Measurements from ENCODE around the gene CD163. TPM values are rescaled to one million over a fixed set of nuclear protein-coding genes. Genes with fewer than 3 reads are reported as not detected.
"Not testable (repeated sequence)": the region's sequence is repeated elsewhere in the genome, so short reads cannot be mapped to it uniquely, and the experiment has no call there.

The CD163 gene
- total RNA-seq, 1 donor from 2014 or later = 67.7 TPM

DNA sequence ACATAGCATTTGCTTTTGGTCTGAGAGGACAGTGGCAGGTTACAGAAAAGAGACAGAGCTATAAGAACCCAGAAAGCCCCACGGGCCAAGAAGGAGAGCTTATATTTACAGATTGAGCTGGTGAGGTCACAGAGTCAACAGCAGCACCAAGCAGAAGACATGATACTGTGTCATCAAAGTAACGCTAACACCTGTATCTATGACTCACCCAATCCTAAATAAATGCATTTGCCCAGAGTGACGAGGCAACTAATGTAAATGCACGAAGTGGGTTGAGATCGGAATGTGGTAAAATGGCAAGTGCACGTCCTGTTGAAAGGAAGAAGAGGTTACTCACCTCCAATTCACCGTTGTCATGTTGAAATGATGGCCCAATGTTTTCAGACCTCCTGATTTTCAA, 52.9 kb downstream of the CD163 start:
- DNase-seq (ENCODE audit: low spot score) = no peak

DNA sequence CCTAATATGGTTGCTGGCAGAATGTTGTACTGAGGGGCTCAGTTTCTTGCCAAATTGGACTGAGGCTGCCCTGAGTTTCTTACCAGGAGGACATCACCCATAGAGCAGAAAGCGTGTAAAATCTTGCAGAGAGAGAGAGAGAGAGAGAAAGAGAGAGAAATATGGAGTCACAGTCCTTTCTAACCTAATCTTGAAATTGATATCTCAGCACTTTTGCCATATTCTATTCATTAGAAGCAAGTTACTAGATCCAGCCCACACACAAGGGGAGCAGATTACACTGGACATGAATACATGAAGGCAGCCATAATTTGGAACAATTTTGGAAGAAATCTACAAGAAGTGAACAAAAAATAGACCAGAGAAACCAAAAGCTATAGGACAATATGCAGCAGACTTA, 55.5 kb downstream of the CD163 start:
- DNase-seq (ENCODE audit: low spot score) = no peak

DNA sequence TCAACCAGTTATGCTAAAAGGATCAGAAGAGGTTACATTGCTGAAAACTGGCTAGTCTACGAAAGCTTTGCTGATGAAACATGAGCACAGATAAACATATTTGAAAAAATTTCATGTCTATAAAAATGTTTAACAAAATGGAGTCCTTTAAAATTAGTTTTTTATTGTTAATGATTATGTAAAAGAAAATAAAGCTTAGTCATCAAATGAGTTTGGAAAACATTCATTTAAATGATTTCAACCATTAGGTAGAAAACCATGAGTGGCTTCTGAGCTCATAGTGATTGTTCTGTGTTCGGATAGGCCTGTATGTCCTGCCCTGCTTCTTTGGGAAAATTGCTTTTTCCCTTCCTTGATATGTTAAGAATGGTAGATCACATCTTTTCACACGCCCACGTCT, 59.0 kb downstream of the CD163 start:
- no peak for DNase-seq (ENCODE audit: low spot score)

DNA sequence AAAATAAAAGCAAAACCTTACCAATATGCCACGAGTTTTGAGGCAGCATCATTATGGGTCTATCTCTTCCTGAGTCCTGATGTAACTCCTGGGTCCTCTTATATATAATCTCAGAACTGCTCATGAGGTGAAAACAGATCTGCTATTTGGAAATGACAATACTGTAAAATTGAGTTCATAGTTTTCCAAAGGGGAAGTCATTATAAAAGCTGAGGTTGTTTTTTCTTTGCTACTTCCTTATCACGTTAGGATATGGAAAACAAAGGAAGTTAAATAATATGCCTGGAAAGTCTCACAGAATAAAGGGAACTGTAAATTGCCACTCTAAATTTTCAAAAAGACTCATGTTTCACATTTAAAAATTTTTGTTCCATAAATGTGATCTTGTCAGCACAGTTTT, 59.5 kb downstream of the CD163 start, which contains the start of gene CD163L1:
TSS of gene CD163L1 (minus strand) at position 78 of the 400 bp plus-strand sequence. CDS start at position 52, 26 bp downstream.
- DNase-seq (ENCODE audit: low spot score) = peak; percentile 11

DNA sequence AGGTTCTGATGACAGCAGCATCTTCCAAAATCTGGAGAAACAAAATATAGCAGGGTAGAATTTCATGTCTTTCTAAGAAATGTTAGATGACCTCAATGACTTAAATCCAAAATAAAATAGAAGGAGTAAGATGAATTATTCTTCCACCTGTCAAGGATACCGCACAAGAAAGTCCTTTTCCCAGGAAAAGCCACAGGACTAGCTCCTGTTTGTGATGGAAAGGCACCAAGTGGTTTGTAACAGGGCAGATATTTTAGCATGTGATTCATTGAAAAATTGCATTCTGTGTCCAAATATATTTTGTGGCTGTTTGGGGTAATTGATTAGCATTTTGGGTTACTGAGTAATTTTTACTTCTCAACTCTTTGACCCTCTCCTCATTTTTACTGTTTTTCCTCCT, 62.4 kb downstream of the CD163 start:
- no peak for DNase-seq (ENCODE audit: low spot score)

DNA sequence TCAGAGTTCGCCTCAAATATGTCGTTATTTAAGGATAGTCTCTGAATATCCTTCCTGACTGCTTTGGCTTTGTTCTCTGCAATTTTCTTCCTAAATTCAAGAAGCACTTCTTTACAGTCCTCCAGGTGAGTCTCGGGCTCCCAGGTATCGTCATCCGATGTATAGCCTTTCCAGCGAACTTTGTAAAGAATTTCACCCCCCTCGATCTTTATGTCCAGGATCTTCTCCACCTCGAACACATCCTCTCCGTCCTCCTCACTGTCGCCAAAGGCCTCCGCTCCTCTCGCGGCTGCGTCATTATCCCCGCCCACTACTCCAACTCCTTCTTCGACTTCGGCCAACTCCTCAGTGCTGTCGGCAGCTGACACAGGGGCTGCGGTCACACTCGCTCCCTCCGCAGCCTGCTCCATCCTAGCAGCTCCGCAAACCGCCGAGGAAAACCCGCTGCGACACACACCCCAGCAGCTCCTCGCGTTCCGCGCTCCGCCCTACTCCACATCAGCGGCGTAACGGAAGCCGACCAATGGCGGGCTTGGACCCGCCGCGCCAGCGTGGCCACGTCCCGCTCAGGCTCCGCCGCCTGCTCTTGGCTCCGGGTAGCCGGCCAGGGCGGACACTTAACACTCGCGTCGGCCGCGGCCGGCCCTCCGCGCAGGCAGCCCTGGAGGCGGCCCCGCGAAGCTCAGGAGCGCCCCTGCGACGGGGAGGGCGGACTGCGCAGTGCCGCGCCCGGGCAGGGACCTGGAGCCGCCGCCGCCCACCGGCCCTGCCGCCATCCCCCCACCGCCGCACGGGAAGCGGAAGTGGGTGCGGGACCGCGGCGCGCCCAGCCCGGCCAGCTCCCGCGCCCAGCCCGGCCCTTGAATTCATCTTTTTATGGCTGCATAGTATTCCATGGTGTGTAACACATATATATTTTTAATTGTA, 63.7 kb downstream of the CD163 start:
- peak; percentile 22 for DNase-seq (ENCODE audit: low spot score)

DNA sequence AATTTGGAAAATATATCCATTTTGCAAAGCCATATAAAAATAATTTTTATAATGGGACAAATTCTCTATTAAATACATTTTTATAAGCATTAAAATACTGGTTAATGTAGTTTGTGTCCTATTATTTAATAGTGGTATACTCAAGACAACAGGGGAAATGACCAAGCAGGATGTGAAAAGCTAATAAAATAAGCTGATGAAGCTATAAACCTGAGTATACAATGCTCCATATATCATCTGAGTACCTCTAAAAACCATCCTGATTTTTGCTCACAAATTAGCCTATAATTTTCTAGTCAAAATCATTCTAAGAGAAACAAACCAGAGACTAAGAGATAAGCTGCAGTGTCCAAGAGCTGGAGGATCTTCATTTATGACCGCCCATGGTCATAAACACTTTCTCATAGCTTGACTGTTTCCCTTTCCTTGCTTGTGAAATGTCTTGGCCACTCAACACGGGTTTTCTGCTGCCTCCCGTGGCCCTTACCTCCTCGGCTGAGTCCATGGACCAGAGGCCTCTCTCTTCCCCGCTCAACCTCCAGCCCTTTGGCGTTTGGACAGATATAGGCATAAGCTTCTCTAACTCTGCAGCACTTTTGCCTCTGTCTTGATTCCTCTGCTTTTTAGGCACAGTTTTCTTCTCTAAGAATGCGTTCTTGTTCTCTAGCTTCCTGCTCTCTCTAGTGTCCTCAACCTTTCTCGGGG, 65.1 kb downstream of the CD163 start:
- not testable (repeated sequence) for DNase-seq (ENCODE audit: low spot score)

DNA sequence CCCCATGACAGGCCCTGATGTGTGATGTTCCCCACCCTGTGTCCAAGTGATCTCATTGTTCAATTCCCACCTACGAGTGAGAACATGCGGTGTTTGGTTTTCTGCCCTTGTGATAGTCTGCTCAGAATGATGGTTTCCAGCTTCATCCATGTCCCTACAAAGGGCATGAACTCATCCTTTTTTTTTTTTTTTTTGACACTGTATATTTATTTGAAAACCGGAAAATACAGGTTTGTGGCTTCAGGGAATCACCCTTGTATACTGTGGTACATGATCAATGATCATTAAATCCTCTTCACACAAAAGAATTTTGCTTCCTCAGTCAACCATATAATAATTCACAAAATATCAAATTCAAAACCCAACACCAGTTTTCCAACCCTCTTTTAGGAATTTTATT, 66.1 kb downstream of the CD163 start:
- not testable (repeated sequence) for DNase-seq (ENCODE audit: low spot score)

DNA sequence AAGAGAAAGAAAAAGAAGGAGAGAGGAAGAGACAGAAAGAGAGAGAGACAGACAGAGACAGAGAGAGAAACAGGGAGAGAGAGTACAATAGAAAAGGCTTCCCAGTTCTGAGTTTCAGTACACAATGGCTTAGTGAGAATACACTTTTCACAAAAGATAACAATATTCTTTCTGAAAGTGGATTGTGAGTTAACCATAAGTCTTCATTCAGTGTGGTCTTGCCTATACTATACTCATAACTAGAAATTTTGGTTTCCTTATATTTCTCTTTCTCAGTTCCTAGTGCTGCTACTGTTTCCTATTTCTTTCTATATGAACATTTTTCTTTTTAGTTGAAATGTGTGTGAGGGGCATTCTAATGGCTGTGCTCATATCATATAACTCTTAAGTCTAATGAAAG, 68.9 kb downstream of the CD163 start:
- DNase-seq (ENCODE audit: low spot score) = no peak

DNA sequence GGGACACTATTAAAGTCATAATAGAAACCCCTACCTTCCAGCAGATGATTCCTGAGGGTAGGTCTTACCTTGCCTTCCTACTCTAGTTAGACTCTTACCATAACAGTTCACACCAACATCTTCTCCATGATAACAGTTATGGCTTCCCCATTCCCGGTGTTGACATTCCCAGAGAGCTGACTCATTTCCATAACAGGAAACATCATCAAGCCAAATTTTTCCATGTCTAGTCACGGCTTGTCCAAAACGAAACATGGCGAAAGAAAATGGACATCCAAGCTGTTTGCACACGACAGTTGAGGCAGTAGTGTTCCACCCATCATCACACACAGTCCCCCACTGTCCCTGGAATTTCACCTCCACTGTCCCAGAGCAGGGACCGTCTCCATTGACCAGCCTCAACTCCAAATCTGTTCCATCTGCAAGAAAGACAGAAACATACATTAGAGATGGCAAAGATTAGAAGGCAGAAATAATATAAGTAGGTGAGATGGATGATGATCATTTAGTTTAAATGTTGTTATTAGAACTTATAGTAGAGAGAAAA, 70.2 kb downstream of the CD163 start:
- no peak for DNase-seq (ENCODE audit: low spot score)

DNA sequence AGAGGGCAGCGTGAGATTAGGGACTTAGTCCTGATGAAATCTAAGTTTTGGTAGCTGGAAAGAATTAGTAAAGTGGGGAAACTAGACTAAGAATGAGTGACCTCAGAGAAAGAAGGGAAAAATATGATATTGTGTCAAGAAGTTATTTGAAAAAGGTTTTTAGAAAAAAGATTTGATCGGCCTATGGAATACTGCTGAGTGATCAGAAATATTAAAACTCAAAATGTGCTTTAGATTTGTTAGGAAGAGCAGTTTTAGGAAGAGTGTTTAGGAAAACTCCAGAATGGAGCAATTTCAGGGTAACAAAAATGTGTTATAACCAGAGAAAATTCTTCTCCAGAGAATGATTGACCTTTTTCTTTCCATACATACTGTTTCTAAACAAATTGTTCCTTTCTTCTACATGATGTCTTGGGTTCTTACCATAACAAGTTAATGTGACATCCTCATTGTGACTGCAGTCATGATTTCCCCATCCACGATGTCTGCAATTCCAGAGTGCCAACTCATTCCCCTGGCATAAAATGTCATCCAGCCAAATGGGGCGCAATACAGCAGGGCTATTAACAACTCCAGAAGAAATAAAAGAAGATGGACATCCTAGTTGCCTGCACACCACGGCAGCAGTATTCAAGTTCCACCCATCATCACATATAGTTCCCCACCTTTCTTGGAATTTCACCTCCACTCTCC, 71.4 kb downstream of the CD163 start:
- DNase-seq (ENCODE audit: low spot score) = no peak

Other genes with a start within 250 kb of the CD163 start
- gene ACSM4, start 199.7 kb downstream of the CD163 start, total RNA-seq (ENCODE audit: insufficient read depth, low replicate concordance) = not detected
- gene CD163L1, start 59.6 kb downstream of the CD163 start, total RNA-seq (ENCODE audit: insufficient read depth, low replicate concordance) = 24.8 TPM
- gene APOBEC1, start 162.1 kb upstream of the CD163 start, total RNA-seq (ENCODE audit: insufficient read depth, low replicate concordance) = not detected
- gene GDF3, start 192.0 kb upstream of the CD163 start, total RNA-seq (ENCODE audit: insufficient read depth, low replicate concordance) = 2.9 TPM
- gene DPPA3, start 207.7 kb upstream of the CD163 start, total RNA-seq (ENCODE audit: insufficient read depth, low replicate concordance) = not detected
- not detected for gene CLEC4C, start 243.6 kb upstream of the CD163 start, total RNA-seq (ENCODE audit: insufficient read depth, low replicate concordance)